ENCODE results near the gene HOXC13. TPM values are rescaled to one million over a fixed set of nuclear protein-coding genes. Genes with fewer than 3 reads are reported as not detected.

Gene HOXC13
- total and polyA plus RNA-seq, 2 of the 13 experiments (the other 11 are each of a cell fraction or from before 2014, with no cell fraction given), result 0.07 TPM; not detected in 1

DNA sequence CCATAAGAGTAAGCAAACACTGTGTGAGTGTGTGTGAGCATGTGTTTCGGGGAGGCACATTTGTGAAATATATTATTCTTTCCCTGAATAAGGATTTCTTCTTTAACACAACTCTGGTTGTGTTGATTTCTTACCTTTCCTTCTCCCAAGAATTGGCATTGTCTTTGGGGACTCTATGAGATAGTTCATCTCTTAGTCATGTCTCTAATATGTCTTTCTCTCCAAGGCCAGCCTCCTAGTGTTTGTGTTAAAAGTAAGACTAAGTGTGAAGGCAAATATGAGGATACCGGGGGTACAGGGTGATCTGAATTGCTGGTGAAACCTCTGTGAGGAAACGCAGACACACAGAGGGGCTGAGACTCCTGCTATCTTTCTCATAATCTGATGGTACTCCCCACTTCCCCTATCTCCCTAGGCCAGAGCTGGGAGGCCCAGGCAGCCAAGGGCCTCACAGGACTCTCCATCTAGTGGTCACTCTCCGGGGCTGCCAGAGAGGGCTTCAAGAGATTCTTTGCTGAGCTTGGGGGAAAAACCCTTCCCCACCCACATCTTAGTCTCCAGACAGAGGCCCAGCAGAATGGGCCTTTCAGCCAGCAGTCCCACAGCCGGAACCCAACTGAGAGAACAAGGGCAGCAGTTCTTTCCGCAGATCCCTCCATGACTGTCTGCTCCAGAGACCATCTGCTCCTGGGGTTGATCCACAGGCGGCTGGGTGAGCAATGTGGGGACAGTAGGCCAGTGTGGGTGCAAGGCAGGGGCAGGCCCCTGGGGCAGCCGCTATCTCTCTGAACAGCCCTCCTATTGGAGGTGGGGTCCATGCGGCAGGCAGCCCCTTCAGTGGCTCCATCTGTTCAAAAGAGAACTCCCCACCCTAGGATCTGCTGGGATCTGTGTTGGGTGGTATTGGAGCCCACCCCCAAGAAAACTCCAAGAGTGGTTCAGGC lies 10.3 kb downstream of the HOXC13 start:
- BruUV-seq (replicated peaks), result no TSS peak
- FAIRE-seq (no peak), DNase-seq (ENCODE audit: low spot score) (peak; percentile 12), ATAC-seq (peak; percentile 64)
- Histone ChIP-seq H2AFZ (ENCODE audit: low read length) (no peak overlapping the region), H3K4me1 (ENCODE audit: insufficient read depth, low read length) (peaks cover 27% of the 10 kb centered on the region), H3K27ac (ENCODE audit: extremely low read length, insufficient read depth, low read length) (no peak overlapping the region), H4K20me1 (ENCODE audit: insufficient read depth, low read length) (peaks cover 5% of the 10 kb centered on the region; the same call in 1 of the 2 replicates), H3K4me3 (replicated peaks in 1 of 3; ENCODE audit: insufficient read depth in 1 of 3, low read depth in 2 of 3, low read length in 3 of 3) (no peak overlapping the region), H3K27me3 (ENCODE audit: control insufficient read depth in 1 of 2, insufficient read depth in 2 of 2, low read length in 2 of 2) (peaks cover 21 to 90% of the 10 kb centered on the region in 2 experiments), H3K9me3 (ENCODE audit: low read length) (no peaks in the 10 kb centered on the region), H3K9ac (ENCODE audit: insufficient read depth, low read depth, low read length) (no peak overlapping the region), H3K36me3 (replicated peaks in 1 of 2; ENCODE audit: control insufficient read depth in 1 of 2, insufficient read depth in 2 of 2, low read length in 2 of 2) (no peaks in the 10 kb centered on the region), H3K4me2 (ENCODE audit: low read depth, low read length) (no peak overlapping the region), H3K79me2 (ENCODE audit: insufficient read depth, low read length) (no peaks in the 10 kb centered on the region)
- ChIA-PET CTCF (ENCODE audit: low intra/inter-chr PET ratio, low total read pairs) (interaction anchor here (1.7 kb wide), 1 partner anchor 181 kb away, joined by 5 read pairs; no protein-coding TSS in a partner anchor), POLR2A (no interaction called here)
- no peak for TF ChIP-seq ZNF747 (CRISPR knock-in tag; IDR thresholded peaks at IDR 0.05; ENCODE audit: borderline replicate concordance)
- peak; percentile 25 for TF ChIP-seq STAG1 (CRISPR knock-in tag; IDR thresholded peaks at IDR 0.05)
- in situ Hi-C loops (cut with HindIII; ENCODE audit: extremely low pct_ligation_motif_present, low pct_unique_long_range_greater_than_20kb) (loop anchor here (25.0 kb wide), 1 partner anchor 162 kb away; no protein-coding TSS in a partner anchor), intact Hi-C loops (cut with micrococcal nuclease; ENCODE audit: unreplicated experiment) (no loop called here)
- 28% methylated on average over 4 of the region's 9 CpGs for WGBS (ENCODE audit: low lambda C conversion rate)

GRCh38 chr12:53949631-53950436 lies 11.2 kb downstream of the HOXC13 start:
- no peaks in the 10 kb centered on the region for H3K79me2 ChIP-seq (ENCODE audit: insufficient read depth, low read length)
- CTCF ChIA-PET (ENCODE audit: low intra/inter-chr PET ratio, low total read pairs), result interaction anchor here (1.7 kb wide), 1 partner anchor 182 kb away, joined by 5 read pairs; no protein-coding TSS in a partner anchor
- peaks cover 18 to 90% of the 10 kb centered on the region in 2 experiments for H3K27me3 ChIP-seq (ENCODE audit: control insufficient read depth in 1 of 2, insufficient read depth in 2 of 2, low read length in 2 of 2)
- H2AFZ ChIP-seq (ENCODE audit: low read length), result no peak overlapping the region
- no peak overlapping the region for H3K27ac ChIP-seq (ENCODE audit: extremely low read length, insufficient read depth, low read length)
- intact Hi-C loops (cut with micrococcal nuclease; ENCODE audit: unreplicated experiment) (no loop called here), in situ Hi-C loops (cut with HindIII; ENCODE audit: extremely low pct_ligation_motif_present, low pct_unique_long_range_greater_than_20kb) (loop anchor here (25.0 kb wide), 1 partner anchor 163 kb away; no protein-coding TSS in a partner anchor)
- POLR2A ChIA-PET, result no interaction called here
- peaks cover 27% of the 10 kb centered on the region for H3K4me1 ChIP-seq (ENCODE audit: insufficient read depth, low read length)
- H3K36me3 ChIP-seq (replicated peaks in 1 of 2; ENCODE audit: control insufficient read depth in 1 of 2, insufficient read depth in 2 of 2, low read length in 2 of 2), result no peaks in the 10 kb centered on the region
- 26% methylated on average over 10 of the region's 34 CpGs for WGBS (ENCODE audit: low lambda C conversion rate)
- peaks cover 5% of the 10 kb centered on the region; the same call in 1 of the 2 replicates for H4K20me1 ChIP-seq (ENCODE audit: insufficient read depth, low read length)
- H3K9ac ChIP-seq (ENCODE audit: insufficient read depth, low read depth, low read length), result no peak overlapping the region
- ATAC-seq (peak; percentile 41), DNase-seq (ENCODE audit: low spot score) (peak; percentile 50), FAIRE-seq (no peak)
- H3K9me3 ChIP-seq (ENCODE audit: low read length), result no peaks in the 10 kb centered on the region
- no TSS peak for BruUV-seq (replicated peaks)
- no peak overlapping the region for H3K4me2 ChIP-seq (ENCODE audit: low read depth, low read length)
- H3K4me3 ChIP-seq (replicated peaks in 1 of 3; ENCODE audit: insufficient read depth in 1 of 3, low read depth in 2 of 3, low read length in 3 of 3), result no peak overlapping the region
- TF ChIP-seq ZNF136 (CRISPR knock-in tag; IDR thresholded peaks at IDR 0.05; ENCODE audit: low read depth), result no peak
- TF ChIP-seq ZBTB10 (CRISPR knock-in tag; IDR thresholded peaks at IDR 0.05; ENCODE audit: borderline replicate concordance), result no peak
- TF ChIP-seq ZBTB42 (CRISPR knock-in tag; IDR thresholded peaks at IDR 0.05), result no peak
- TF ChIP-seq ZNF749 (CRISPR knock-in tag; IDR thresholded peaks at IDR 0.05; ENCODE audit: borderline replicate concordance), result no peak
- peak; percentile 16; the same call in 1 of the 2 replicates for TF ChIP-seq FOSL2 (CRISPR knock-in tag; IDR thresholded peaks at IDR 0.05)
- no peak for TF ChIP-seq ZNF850 (CRISPR knock-in tag; conservative IDR thresholded peaks at IDR 0.05)
- no peak for TF ChIP-seq TEF (CRISPR knock-in tag; IDR thresholded peaks at IDR 0.05)
- TF ChIP-seq MZF1 (CRISPR knock-in tag; IDR thresholded peaks at IDR 0.05; ENCODE audit: borderline replicate concordance), result no peak
- 0 out of 2 replicates have a peak, but pooled peaks have one; percentile 26 for TF ChIP-seq FOXA3 (CRISPR knock-in tag; IDR thresholded peaks at IDR 0.05)

All from HepG2 (cell line).